ENCODE measurements around the gene NDUFB4. TPM values are rescaled to one million over a fixed set of nuclear protein-coding genes. Genes with fewer than 3 reads are reported as not detected.
"Not testable (repeated sequence)": the region's sequence is repeated elsewhere in the genome, so short reads cannot be mapped to it uniquely, and the experiment has no call there.

The NDUFB4 gene
- total RNA-seq, 2 donors from 2014 or later = 83.3 to 159 TPM

GRCh38 chr3:120637851-120638559 is 41.9 kb downstream of the NDUFB4 start:
- H3K27ac ChIP-seq = no peak overlapping the region
- 82% methylated on average over 6 of the region's 6 CpGs for WGBS
- TF ChIP-seq POLR2AphosphoS5 (IDR thresholded peaks at IDR 0.05) (no peak), CTCF (IDR thresholded peaks at IDR 0.05) (no peak), POLR2A (IDR thresholded peaks at IDR 0.05) (no peak)

GRCh38 chr3:120638820-120639219 is 42.7 kb downstream of the NDUFB4 start:
- H3K9me3 ChIP-seq; H3K27ac ChIP-seq; H3K4me1 ChIP-seq (replicated peaks); H3K27me3 ChIP-seq (replicated peaks; ENCODE audit: insufficient read depth); DNase-seq (ENCODE audit: low spot score); intact Hi-C loops (cut with DNase I); H3K36me3 ChIP-seq; H3K4me3 ChIP-seq: not testable (repeated sequence)
- WGBS = 97% methylated on average over 4 of the region's 4 CpGs

More at GRCh38 chr3:120637851-120638559, 41.9 kb downstream of the NDUFB4 start:
- no peak for DNase-seq (ENCODE audit: low spot score)
- intact Hi-C loops (cut with DNase I) = no loop called here
- H3K4me3 ChIP-seq = no peak overlapping the region
- H3K9me3 ChIP-seq = no peaks in the 10 kb centered on the region
- no peaks in the 10 kb centered on the region for H3K4me1 ChIP-seq (replicated peaks)
- H3K36me3 ChIP-seq = no peaks in the 10 kb centered on the region
- H3K27me3 ChIP-seq (replicated peaks; ENCODE audit: insufficient read depth) = no peaks in the 10 kb centered on the region

DNA sequence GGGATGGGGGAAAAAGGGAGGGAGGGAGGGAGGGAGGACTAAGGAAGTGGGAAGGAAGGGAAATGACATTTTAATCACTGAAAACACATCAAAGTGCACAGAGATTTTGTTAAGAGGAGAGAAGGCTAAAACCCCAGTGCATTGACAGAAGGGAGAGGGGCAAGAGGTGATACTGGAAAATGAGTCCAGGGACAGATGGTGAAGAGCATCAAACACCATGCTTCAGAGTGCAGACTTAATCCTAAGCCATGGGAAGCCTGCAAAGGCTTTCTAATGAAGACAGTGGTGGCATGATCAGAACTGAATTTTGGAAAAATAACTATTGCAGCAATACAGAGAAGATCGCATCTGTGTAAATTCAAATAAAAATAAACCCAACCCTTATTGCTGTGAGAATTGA is 44.1 kb downstream of the NDUFB4 start:
- H3K4me1 ChIP-seq (replicated peaks) = no peaks in the 10 kb centered on the region
- WGBS = 100% methylated on average over 1 of the region's 1 CpG
- H3K27me3 ChIP-seq (replicated peaks; ENCODE audit: insufficient read depth) = no peaks in the 10 kb centered on the region
- no peaks in the 10 kb centered on the region for H3K9me3 ChIP-seq
- H3K27ac ChIP-seq = no peak overlapping the region
- no peak for DNase-seq (ENCODE audit: low spot score)
- intact Hi-C loops (cut with DNase I) = no loop called here
- no peaks in the 10 kb centered on the region for H3K36me3 ChIP-seq
- TF ChIP-seq POLR2A (IDR thresholded peaks at IDR 0.05) (no peak), POLR2AphosphoS5 (IDR thresholded peaks at IDR 0.05) (no peak), CTCF (IDR thresholded peaks at IDR 0.05) (no peak)
- H3K4me3 ChIP-seq = no peak overlapping the region

DNA sequence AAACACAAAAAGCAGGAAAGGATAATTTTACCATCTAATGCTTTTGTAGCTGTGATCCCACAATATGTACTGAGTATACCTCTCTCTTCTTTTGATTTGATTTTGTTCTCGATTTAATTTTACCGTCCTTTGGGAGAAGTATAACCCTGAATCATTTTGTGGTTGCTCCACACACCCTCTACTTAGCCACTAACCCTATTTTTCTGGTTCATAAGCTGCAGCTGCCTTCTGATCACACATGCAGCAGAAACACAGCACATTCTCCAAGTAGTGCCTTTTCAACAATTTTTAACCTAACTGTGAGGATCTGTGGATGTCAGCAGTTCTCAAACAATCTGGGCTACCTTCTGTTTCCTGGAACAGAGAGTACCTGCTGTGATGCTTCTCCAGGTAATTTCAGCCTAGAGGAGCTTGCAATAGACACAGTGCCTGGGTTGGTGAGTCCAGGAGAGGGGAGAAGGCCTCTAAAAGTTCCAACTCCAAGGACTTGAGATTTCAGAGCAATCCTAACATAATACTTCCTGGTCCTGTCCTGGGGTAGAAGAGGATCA is 45.6 kb downstream of the NDUFB4 start:
- Histone ChIP-seq H3K27me3 (replicated peaks; ENCODE audit: insufficient read depth) (no peaks in the 10 kb centered on the region), H3K27ac (no peak overlapping the region), H3K9me3 (no peaks in the 10 kb centered on the region), H3K36me3 (no peaks in the 10 kb centered on the region), H3K4me1 (replicated peaks) (no peaks in the 10 kb centered on the region), H3K4me3 (no peak overlapping the region)
- TF ChIP-seq CTCF (IDR thresholded peaks at IDR 0.05) (no peak), POLR2AphosphoS5 (IDR thresholded peaks at IDR 0.05) (no peak), POLR2A (IDR thresholded peaks at IDR 0.05) (no peak)
- DNase-seq (ENCODE audit: low spot score) = no peak
- 94% methylated on average over 2 of the region's 2 CpGs for WGBS
- intact Hi-C loops (cut with DNase I) = no loop called here

DNA sequence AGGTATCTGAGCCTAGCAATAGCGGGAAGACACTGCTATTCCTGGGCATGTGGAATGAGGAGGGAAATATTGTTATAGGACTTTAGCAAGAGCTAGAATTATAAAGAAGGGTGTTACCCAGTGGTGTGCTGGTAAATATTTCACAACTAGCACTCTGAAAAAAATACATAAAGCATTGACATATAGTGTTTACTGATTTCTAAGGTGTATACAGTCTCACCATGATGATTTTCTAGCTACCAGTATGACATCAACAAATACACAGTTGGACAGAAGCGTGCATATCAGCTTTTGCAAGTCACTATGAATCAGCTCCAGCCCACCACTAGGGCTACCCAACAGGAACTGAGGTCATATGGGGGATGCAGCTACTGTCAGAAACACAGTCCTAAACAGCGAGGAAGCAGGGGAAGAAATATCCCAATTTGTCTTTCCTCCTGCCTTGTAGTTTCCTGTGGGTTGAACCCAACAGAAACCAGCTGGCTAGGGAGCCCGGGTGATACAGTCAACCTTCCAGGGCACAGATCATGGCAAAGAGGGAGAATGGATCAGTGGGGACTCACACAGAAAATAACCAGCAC is 46.3 kb downstream of the NDUFB4 start:
- WGBS = 84% methylated on average over 4 of the region's 4 CpGs
- Histone ChIP-seq H3K4me1 (replicated peaks) (no peaks in the 10 kb centered on the region), H3K9me3 (no peaks in the 10 kb centered on the region), H3K27me3 (replicated peaks; ENCODE audit: insufficient read depth) (no peaks in the 10 kb centered on the region), H3K4me3 (no peak overlapping the region), H3K36me3 (no peaks in the 10 kb centered on the region), H3K27ac (no peak overlapping the region)
- no peak for TF ChIP-seq CTCF (IDR thresholded peaks at IDR 0.05)
- no peak for TF ChIP-seq POLR2A (IDR thresholded peaks at IDR 0.05)
- TF ChIP-seq POLR2AphosphoS5 (IDR thresholded peaks at IDR 0.05) = no peak
- intact Hi-C loops (cut with DNase I) = no loop called here
- DNase-seq (ENCODE audit: low spot score) = no peak
